OCI-LY1 (cell line): ENCODE results near the gene KHDRBS1.

Source experiments
- H2AFZ ChIP-seq: fragments of 200-600 bp; sonication (generic), shearing (Covaris generic); 2 replicates; pipeline ENCODE4 v1.6.0; 2014; ENCODE audit warnings: antibody characterized with exemption, mild to moderate bottlenecking, low read length
- H3F3A ChIP-seq: fragments of 200-600 bp; sonication (generic), shearing (Covaris generic); 2 replicates; pipeline ENCODE4 v1.6.0; 2014; ENCODE audit warnings: mild to moderate bottlenecking, antibody characterized with exemption, low read length, moderate library complexity; ENCODE audit not compliant: insufficient read depth
- H3K27ac ChIP-seq: fragments of 200-600 bp; sonication (generic); 2 replicates; pipeline ENCODE4 v1.5.1; 2014; ENCODE audit warnings: low read length, mixed run types, mild to moderate bottlenecking, low read depth; ENCODE audit not compliant: poor library complexity, severe bottlenecking
- H3K27me3 ChIP-seq: fragments of 200-600 bp; sonication (generic); 2 replicates; pipeline ENCODE4 v1.6.0; 2014; ENCODE audit warnings: antibody characterized with exemption, mild to moderate bottlenecking, low read length, moderate library complexity; ENCODE audit not compliant: insufficient read depth
- H3K36me3 ChIP-seq: fragments of 200-600 bp; sonication (generic); 2 replicates; pipeline ENCODE4 v1.6.1; 2014; ENCODE audit warnings: mild to moderate bottlenecking, antibody characterized with exemption, low read length, moderate library complexity, mixed read lengths; ENCODE audit not compliant: insufficient read depth
- H3K4me1 ChIP-seq: fragments of 200-600 bp; sonication (generic); 2 replicates; pipeline ENCODE4 v1.5.1; 2014; ENCODE audit warnings: mild to moderate bottlenecking, low read length, moderate library complexity; ENCODE audit not compliant: insufficient read depth, severe bottlenecking
- H3K4me2 ChIP-seq: fragments of 200-600 bp; sonication (generic), shearing (Covaris generic); 2 replicates; pipeline ENCODE4 v1.6.1; 2014; ENCODE audit warnings: low read length
- H3K4me3 ChIP-seq: fragments of 200-600 bp; sonication (generic); 2 replicates; pipeline ENCODE4 v1.5.1; 2014; ENCODE audit warnings: low read length, low read depth, mild to moderate bottlenecking, mixed read lengths; ENCODE audit not compliant: poor library complexity, severe bottlenecking
- H3K79me2 ChIP-seq: fragments of 200-600 bp; shearing (Covaris generic); 2 replicates; pipeline ENCODE4 v1.6.1; 2016; ENCODE audit warnings: mixed run types, low read length, mixed read lengths; ENCODE audit not compliant: insufficient read depth
- H3K9ac ChIP-seq: fragments of 200-600 bp; sonication (generic), shearing (Covaris generic); 2 replicates; pipeline ENCODE4 v1.6.1; 2014; ENCODE audit warnings: mild to moderate bottlenecking, low read length, mixed read lengths
- H3K9me2 ChIP-seq: fragments of 200-600 bp; sonication (generic), shearing (Covaris generic); 2 replicates; pipeline ENCODE4 v1.6.1; 2014; ENCODE audit warnings: low read depth, mild to moderate bottlenecking, low read length, mixed read lengths
- H3K9me3 ChIP-seq: fragments of 200-600 bp; shearing (Covaris generic); 2 replicates; pipeline ENCODE4 v1.6.1; 2014; ENCODE audit warnings: low read length, mixed read lengths
- H4K20me1 ChIP-seq: fragments of 200-600 bp; sonication (generic), shearing (Covaris generic); 2 replicates; pipeline ENCODE4 v1.6.0; 2016; ENCODE audit warnings: mild to moderate bottlenecking, low read length; ENCODE audit not compliant: insufficient read depth
- EZH2 ChIP-seq: fragments of 200-600 bp; sonication (generic), shearing (Covaris generic); IDR thresholded peaks from 2 replicates; pipeline ENCODE4 v1.8.0; 2017; ENCODE audit warnings: borderline replicate concordance, mixed run types, mild to moderate bottlenecking, antibody characterized with exemption, low read length, moderate library complexity, mixed read lengths
- TF ChIP-seq, protein P1 (sequence below): fragments of 200-600 bp; sonication (generic), shearing (Covaris generic); IDR thresholded peaks from 2 replicates; pipeline ENCODE4 v1.5.1; 2017; ENCODE audit warnings: mild to moderate bottlenecking, antibody characterized with exemption, low read length, moderate library complexity, mixed read lengths

KHDRBS1 gene

DNA sequence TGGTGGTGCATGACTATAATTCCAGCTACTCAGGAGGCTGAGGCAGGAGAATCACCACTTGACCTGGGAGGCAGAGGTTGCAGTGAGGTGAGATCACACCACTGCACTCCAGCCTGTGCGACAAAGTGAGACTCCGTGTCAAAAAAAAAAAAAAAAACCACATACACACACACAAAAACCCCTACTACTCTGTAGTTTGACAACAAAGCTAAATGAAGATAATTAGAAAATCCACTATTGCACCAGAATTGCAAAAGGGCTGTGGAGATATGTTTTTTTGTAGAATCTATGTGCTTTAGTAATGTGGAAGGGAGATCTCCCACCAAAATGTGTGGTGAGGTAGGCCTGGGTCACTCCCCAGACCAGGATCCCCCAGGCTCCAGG is 32.2 kb upstream of the KHDRBS1 start:
- Histone ChIP-seq H3K36me3 (no peaks in the 10 kb centered on the region), H2AFZ (no peak overlapping the region), H3K27ac (no peak overlapping the region), H3K9ac (no peak overlapping the region), H3K4me3 (no peak overlapping the region), H3F3A (no peaks in the 10 kb centered on the region), H3K4me2 (no peak overlapping the region), H3K4me1 (peaks cover 30% of the 10 kb centered on the region), H3K9me2 (no peaks in the 10 kb centered on the region), H3K79me2 (no peaks in the 10 kb centered on the region), H4K20me1 (no peaks in the 10 kb centered on the region), H3K27me3 (no peaks in the 10 kb centered on the region), H3K9me3 (no peaks in the 10 kb centered on the region)
- no peak for TF ChIP-seq EZH2
- TF ChIP-seq, protein P1, sequence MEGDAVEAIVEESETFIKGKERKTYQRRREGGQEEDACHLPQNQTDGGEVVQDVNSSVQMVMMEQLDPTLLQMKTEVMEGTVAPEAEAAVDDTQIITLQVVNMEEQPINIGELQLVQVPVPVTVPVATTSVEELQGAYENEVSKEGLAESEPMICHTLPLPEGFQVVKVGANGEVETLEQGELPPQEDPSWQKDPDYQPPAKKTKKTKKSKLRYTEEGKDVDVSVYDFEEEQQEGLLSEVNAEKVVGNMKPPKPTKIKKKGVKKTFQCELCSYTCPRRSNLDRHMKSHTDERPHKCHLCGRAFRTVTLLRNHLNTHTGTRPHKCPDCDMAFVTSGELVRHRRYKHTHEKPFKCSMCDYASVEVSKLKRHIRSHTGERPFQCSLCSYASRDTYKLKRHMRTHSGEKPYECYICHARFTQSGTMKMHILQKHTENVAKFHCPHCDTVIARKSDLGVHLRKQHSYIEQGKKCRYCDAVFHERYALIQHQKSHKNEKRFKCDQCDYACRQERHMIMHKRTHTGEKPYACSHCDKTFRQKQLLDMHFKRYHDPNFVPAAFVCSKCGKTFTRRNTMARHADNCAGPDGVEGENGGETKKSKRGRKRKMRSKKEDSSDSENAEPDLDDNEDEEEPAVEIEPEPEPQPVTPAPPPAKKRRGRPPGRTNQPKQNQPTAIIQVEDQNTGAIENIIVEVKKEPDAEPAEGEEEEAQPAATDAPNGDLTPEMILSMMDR = no peak

DNA sequence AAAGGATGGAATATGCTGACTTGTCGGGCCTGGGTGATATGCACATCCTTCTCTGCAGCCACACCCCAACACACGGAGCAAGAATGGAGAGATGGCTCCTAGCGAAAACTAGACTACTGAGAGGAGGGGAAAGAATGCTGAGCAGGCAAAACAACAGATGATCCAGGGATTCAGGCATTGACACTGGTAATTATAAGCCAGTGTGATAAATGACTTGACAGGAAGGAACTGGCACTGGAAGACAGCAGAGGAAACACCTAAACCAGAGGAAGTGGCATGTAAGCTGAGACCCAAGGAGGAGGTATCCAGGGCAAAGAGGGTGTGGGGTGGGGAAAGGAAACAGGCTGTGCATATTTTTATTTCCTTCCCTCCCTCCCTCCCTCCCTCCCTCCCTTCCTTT is 31.7 kb upstream of the KHDRBS1 start:
- Histone ChIP-seq H3K4me2 (no peak overlapping the region), H3K9ac (no peak overlapping the region), H3K27me3 (no peaks in the 10 kb centered on the region), H3F3A (no peaks in the 10 kb centered on the region), H3K27ac (no peak overlapping the region), H4K20me1 (no peaks in the 10 kb centered on the region), H2AFZ (no peak overlapping the region), H3K9me2 (no peaks in the 10 kb centered on the region), H3K9me3 (no peaks in the 10 kb centered on the region), H3K36me3 (no peaks in the 10 kb centered on the region), H3K4me1 (peaks cover 30% of the 10 kb centered on the region), H3K4me3 (no peak overlapping the region), H3K79me2 (no peaks in the 10 kb centered on the region)
- no peak for TF ChIP-seq EZH2
- TF ChIP-seq, protein P1 = no peak

DNA sequence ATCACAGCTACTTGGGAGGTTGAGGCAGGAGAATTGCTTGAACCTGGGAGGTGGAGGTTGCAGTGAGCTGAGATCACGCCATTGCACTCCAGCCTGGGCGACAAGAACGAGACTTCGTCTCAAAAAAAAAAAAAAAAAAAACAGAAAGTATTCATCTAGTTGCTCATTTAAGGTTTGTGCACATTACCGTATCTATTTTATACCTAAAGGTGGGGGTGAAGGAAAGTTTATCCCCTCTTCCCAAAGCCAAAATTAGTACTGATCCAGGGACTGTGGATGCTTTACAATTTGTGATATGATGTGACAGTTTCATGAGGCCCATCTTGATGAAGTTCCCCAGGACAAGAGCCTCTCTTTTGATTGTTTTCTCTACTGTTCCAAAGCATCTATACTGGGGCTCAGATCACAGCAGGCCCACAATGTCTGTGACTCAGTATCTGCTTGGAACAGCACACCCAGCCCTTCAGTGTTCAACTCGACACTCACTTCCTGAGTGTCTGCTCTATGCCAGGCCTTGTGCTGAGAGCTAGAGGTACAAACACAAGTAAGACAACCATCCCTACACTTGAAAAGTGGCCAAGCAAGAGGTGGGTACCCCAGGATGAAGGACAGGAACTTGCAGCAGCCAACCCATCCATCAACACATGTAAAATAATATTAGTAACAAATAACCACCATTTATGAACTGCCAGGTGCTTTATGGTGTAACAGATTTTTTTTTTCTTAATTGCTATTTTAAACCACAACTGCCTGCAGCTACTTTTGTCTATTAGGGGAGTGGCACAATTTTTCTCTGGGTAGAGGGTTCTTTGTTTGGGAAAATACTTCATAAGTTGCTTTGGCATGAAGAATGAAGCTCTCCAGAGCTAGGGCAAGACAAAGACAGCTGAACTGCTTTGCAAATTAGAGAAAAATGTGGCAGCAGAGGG is 29.0 kb upstream of the KHDRBS1 start:
- Histone ChIP-seq H2AFZ (no peak overlapping the region; the same call in 1 of the 2 replicates), H3K27ac (peak overlapping the region; percentile 58), H3K9me2 (no peaks in the 10 kb centered on the region), H4K20me1 (no peaks in the 10 kb centered on the region), H3K79me2 (no peaks in the 10 kb centered on the region), H3F3A (no peaks in the 10 kb centered on the region), H3K4me2 (peak overlapping the region; percentile 17; the same call in 1 of the 2 replicates), H3K4me3 (no peak overlapping the region), H3K9me3 (no peaks in the 10 kb centered on the region), H3K9ac (peak overlapping the region; percentile 8; the same call in 1 of the 2 replicates), H3K36me3 (no peaks in the 10 kb centered on the region), H3K4me1 (peaks cover 30% of the 10 kb centered on the region), H3K27me3 (no peaks in the 10 kb centered on the region)
- TF ChIP-seq EZH2 = no peak
- TF ChIP-seq, protein P1 = no peak
